Loucy (cell line): ENCODE data around the gene WHRN.

ENCODE experiments used
- H2AFZ ChIP-seq: fragments of 200-600 bp; sonication (generic); 2 replicates; pipeline ENCODE4 v1.6.0; 2016; ENCODE audit warnings: antibody characterized with exemption, mild to moderate bottlenecking, low read length, moderate library complexity
- H3F3A ChIP-seq: fragments of 200-600 bp; 2 replicates; pipeline ENCODE4 v1.6.0; 2016; ENCODE audit warnings: antibody characterized with exemption, low read depth, mild to moderate bottlenecking
- H3K27me3 ChIP-seq: fragments of 200-600 bp; sonication (generic); 2 replicates; pipeline ENCODE4 v1.6.1; 2014; ENCODE audit warnings: low read length, mild to moderate bottlenecking; ENCODE audit not compliant: insufficient read depth, poor library complexity, severe bottlenecking
- H3K36me3 ChIP-seq: fragments of 200-600 bp; sonication (generic); 2 replicates; pipeline ENCODE4 v1.6.1; 2016; ENCODE audit warnings: low read length; ENCODE audit not compliant: insufficient read depth
- H3K4me1 ChIP-seq: fragments of 200-600 bp; sonication (generic); 2 replicates; pipeline ENCODE4 v1.5.1; 2014; ENCODE audit warnings: low read length, mild to moderate bottlenecking; ENCODE audit not compliant: insufficient read depth, poor library complexity, severe bottlenecking
- H3K4me2 ChIP-seq: fragments of 200-600 bp; sonication (generic); 2 replicates; pipeline ENCODE4 v1.6.0; 2014; ENCODE audit warnings: antibody characterized with exemption, low read length, low read depth, mild to moderate bottlenecking; ENCODE audit not compliant: poor library complexity, severe bottlenecking
- H3K4me3 ChIP-seq: fragments of 200-600 bp; sonication (generic); 2 replicates; pipeline ENCODE4 v1.5.1; 2014; ENCODE audit warnings: low read length, mild to moderate bottlenecking, mixed read lengths; ENCODE audit not compliant: poor library complexity, severe bottlenecking
- H3K79me2 ChIP-seq: fragments of 200-600 bp; sonication (generic); 2 replicates; pipeline ENCODE4 v1.6.1; 2014; ENCODE audit warnings: low read length; ENCODE audit not compliant: insufficient read depth
- H3K9ac ChIP-seq: fragments of 200-600 bp; sonication (generic); 2 replicates; pipeline ENCODE4 v1.6.0; 2014; ENCODE audit warnings: mild to moderate bottlenecking, low read depth, low read length, moderate library complexity; ENCODE audit not compliant: poor library complexity, severe bottlenecking
- H3K9me2 ChIP-seq: fragments of 200-600 bp; sonication (generic); replicated peaks from 2 replicates; pipeline ENCODE4 v1.6.1; 2016; ENCODE audit warnings: low read depth, low read length, mixed read lengths
- H3K9me3 ChIP-seq: fragments of 200-600 bp; sonication (generic); 2 replicates; pipeline ENCODE4 v1.6.1; 2014; ENCODE audit warnings: mild to moderate bottlenecking, antibody characterized with exemption, low read length, low read depth; ENCODE audit not compliant: insufficient read depth
- H4K20me1 ChIP-seq: fragments of 200-600 bp; sonication (generic); 2 replicates; pipeline ENCODE4 v1.6.0; 2014; ENCODE audit warnings: antibody characterized with exemption, low read length, mild to moderate bottlenecking; ENCODE audit not compliant: insufficient read depth, poor library complexity, severe bottlenecking
- CTCF ChIP-seq: fragments of 200-600 bp; sonication (generic); conservative IDR thresholded peaks from 2 replicates; pipeline ENCODE4 v1.5.1; 2014; ENCODE audit warnings: mild to moderate bottlenecking, antibody characterized with exemption, low read length
- EZH2phosphoT487 ChIP-seq: fragments of 200-600 bp; IDR thresholded peaks from 2 replicates; pipeline ENCODE4 v1.6.1; 2018; ENCODE audit warnings: antibody characterized with exemption, mild to moderate bottlenecking, moderate library complexity, borderline replicate concordance

Gene WHRN

GRCh38 chr9:114471157-114471556 is 34.1 kb downstream of the WHRN start:
- H3K9me3 ChIP-seq: no peaks in the 10 kb centered on the region
- H3K79me2 ChIP-seq: no peaks in the 10 kb centered on the region
- H3K9me2 ChIP-seq: no peaks in the 10 kb centered on the region
- TF ChIP-seq CTCF (no peak), EZH2phosphoT487 (no peak)
- H3K4me1 ChIP-seq: peaks cover 6% of the 10 kb centered on the region
- H4K20me1 ChIP-seq: no peaks in the 10 kb centered on the region
- H2AFZ ChIP-seq: no peak overlapping the region
- H3K4me2 ChIP-seq: no peak overlapping the region
- no peaks in the 10 kb centered on the region for H3K27me3 ChIP-seq
- H3K36me3 ChIP-seq: no peaks in the 10 kb centered on the region
- H3K4me3 ChIP-seq: no peak overlapping the region
- no peaks in the 10 kb centered on the region for H3F3A ChIP-seq
- no peak overlapping the region for H3K9ac ChIP-seq

GRCh38 chr9:114470581-114470980 is 34.7 kb downstream of the WHRN start:
- Histone ChIP-seq H4K20me1 (no peaks in the 10 kb centered on the region), H3K9ac (no peak overlapping the region), H3K27me3 (no peaks in the 10 kb centered on the region), H3K4me1 (peaks cover 5% of the 10 kb centered on the region), H3K9me2 (no peaks in the 10 kb centered on the region), H3K4me3 (no peak overlapping the region), H3K4me2 (no peak overlapping the region), H3K9me3 (no peaks in the 10 kb centered on the region), H3K36me3 (no peaks in the 10 kb centered on the region), H3K79me2 (no peaks in the 10 kb centered on the region), H2AFZ (no peak overlapping the region), H3F3A (no peaks in the 10 kb centered on the region)
- TF ChIP-seq CTCF (no peak), EZH2phosphoT487 (no peak)

- H3F3A ChIP-seq: no peaks in the 10 kb centered on the region
- H3K4me2 ChIP-seq: no peak overlapping the region
Observed at GRCh38 chr9:114470121-114470520, 35.2 kb downstream of the WHRN start.

More at GRCh38 chr9:114470121-114470520, 35.2 kb downstream of the WHRN start:
- Histone ChIP-seq H3K4me3 (no peak overlapping the region), H3K79me2 (no peaks in the 10 kb centered on the region), H3K9me3 (no peaks in the 10 kb centered on the region), H2AFZ (no peak overlapping the region), H4K20me1 (no peaks in the 10 kb centered on the region), H3K9ac (no peak overlapping the region), H3K9me2 (no peaks in the 10 kb centered on the region), H3K27me3 (no peaks in the 10 kb centered on the region), H3K36me3 (no peaks in the 10 kb centered on the region), H3K4me1 (peaks cover under 1% of the 10 kb centered on the region)
- TF ChIP-seq EZH2phosphoT487: no peak
- no peak for TF ChIP-seq CTCF
